ENCODE data around the gene IGSF11.

IGSF11 gene

GRCh38 chr3:119044593-119044992 lies 9.9 kb upstream of the IGSF11 start:
- TF ChIP-seq CTCF (IDR thresholded peaks at IDR 0.05; ENCODE audit: borderline replicate concordance, control extremely low read depth, extremely low read depth, insufficient read depth, missing control alignments): no peak
- DNase-seq (ENCODE audit: low spot score): no peak
- in situ Hi-C loops (cut with MboI; ENCODE audit: low sequenced_read_pairs, unreplicated experiment): no loop called here

- no peak for TF ChIP-seq CTCF (IDR thresholded peaks at IDR 0.05; ENCODE audit: borderline replicate concordance, control extremely low read depth, extremely low read depth, insufficient read depth, missing control alignments)
- in situ Hi-C loops (cut with MboI; ENCODE audit: low sequenced_read_pairs, unreplicated experiment): no loop called here
- DNase-seq (ENCODE audit: low spot score): no peak
Observed at GRCh38 chr3:119042162-119042561, 7.5 kb upstream of the IGSF11 start.

- TF ChIP-seq CTCF (IDR thresholded peaks at IDR 0.05; ENCODE audit: borderline replicate concordance, control extremely low read depth, extremely low read depth, insufficient read depth, missing control alignments): no peak
- in situ Hi-C loops (cut with MboI; ENCODE audit: low sequenced_read_pairs, unreplicated experiment): no loop called here
- DNase-seq (ENCODE audit: low spot score): no peak
Observed at GRCh38 chr3:119035014-119035346, 334 bp upstream of the IGSF11 start.

- in situ Hi-C loops (cut with MboI; ENCODE audit: low sequenced_read_pairs, unreplicated experiment): no loop called here
- DNase-seq (ENCODE audit: low spot score): no peak
- TF ChIP-seq CTCF (IDR thresholded peaks at IDR 0.05; ENCODE audit: borderline replicate concordance, control extremely low read depth, extremely low read depth, insufficient read depth, missing control alignments): no peak
Observed at GRCh38 chr3:119033393-119034255, 1.0 kb downstream of the IGSF11 start.

- in situ Hi-C loops (cut with MboI; ENCODE audit: low sequenced_read_pairs, unreplicated experiment): no loop called here
- no peak for TF ChIP-seq CTCF (IDR thresholded peaks at IDR 0.05; ENCODE audit: borderline replicate concordance, control extremely low read depth, extremely low read depth, insufficient read depth, missing control alignments)
- no peak for DNase-seq (ENCODE audit: low spot score)
Observed at GRCh38 chr3:119025171-119025795, 9.4 kb downstream of the IGSF11 start.

GRCh38 chr3:119019767-119020518 lies 14.7 kb downstream of the IGSF11 start:
- in situ Hi-C loops (cut with MboI; ENCODE audit: low sequenced_read_pairs, unreplicated experiment): no loop called here
- no peak for TF ChIP-seq CTCF (IDR thresholded peaks at IDR 0.05; ENCODE audit: borderline replicate concordance, control extremely low read depth, extremely low read depth, insufficient read depth, missing control alignments)
- DNase-seq (ENCODE audit: low spot score): no peak
